Activated T-helper 1 cell treated with anti-CD3 and anti-CD28 coated beads, Interleukin-12 subunit alpha, Interleukin-12 subunit beta, Interleukin-2, Interleukin-4 antibody, amounts not matched to agents 30 ng/mL and 10 ng/mL and 1 ng/mL, durations not matched to agents 14 hours and 24 hours and 36 hours (primary cell): ENCODE measurements around the gene SLC12A5. TPM values are rescaled to one million over a fixed set of nuclear protein-coding genes. Genes with fewer than 3 reads are reported as not detected.

Experiments used
- DNase-seq: peaks from one replicate; pipeline ENCODE4 v3.0.0; 2021; ENCODE audit warnings: low spot score
- H3K27ac Mint-ChIP-seq: one replicate; pipeline ENCODE4 v1.8.0; 2021; ENCODE audit warnings: mild to moderate bottlenecking, mixed read lengths
- H3K27me3 Mint-ChIP-seq: one replicate; pipeline ENCODE4 v1.8.0; 2022; ENCODE audit warnings: mild to moderate bottlenecking, moderate library complexity, mixed read lengths; ENCODE audit not compliant: insufficient read depth
- H3K36me3 Mint-ChIP-seq: one replicate; pipeline ENCODE4 v1.8.0; 2021; ENCODE audit warnings: low read depth, mixed read lengths
- H3K4me1 Mint-ChIP-seq: one replicate; pipeline ENCODE4 v1.8.0; 2021; ENCODE audit warnings: low read depth, mixed read lengths
- H3K4me3 Mint-ChIP-seq: one replicate; pipeline ENCODE4 v1.8.0; 2021; ENCODE audit warnings: mild to moderate bottlenecking, moderate library complexity, mixed read lengths
- H3K9me3 Mint-ChIP-seq: one replicate; pipeline ENCODE4 v1.8.0; 2021; ENCODE audit warnings: mixed read lengths
- intact Hi-C: fragments of 100-400 bp; cut with micrococcal nuclease; formaldehyde crosslinking; loops from one replicate; pipeline ENCODE4 v1.15.1; 2024
- total RNA-seq: library from RNA; stranded (reverse); gene quantifications from 2 replicates; pipeline ENCODE4 v1.2.3, GENCODE V29; 2022

The SLC12A5 gene
- total RNA-seq, 1 donor from 2014 or later, result not detected

DNA sequence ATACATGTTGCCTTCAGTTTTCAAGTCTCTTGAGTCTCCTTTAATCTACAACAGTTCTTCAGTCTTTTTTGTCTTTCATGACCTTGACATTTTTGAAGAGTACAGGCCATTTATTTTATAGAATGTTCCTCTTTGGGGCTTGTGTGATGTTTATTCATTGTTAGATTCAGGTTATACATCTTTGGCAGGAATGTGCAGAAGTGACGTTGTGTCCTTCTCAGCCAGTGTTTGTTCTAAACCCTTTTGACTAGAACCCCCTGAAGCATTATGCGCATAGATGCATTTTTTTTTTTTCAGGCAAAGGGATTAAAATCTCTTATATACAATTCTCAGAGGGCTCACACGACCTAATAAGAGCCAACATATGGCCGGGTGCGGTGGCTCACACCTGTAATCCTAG is 72.0 kb downstream of the SLC12A5 start:
- Mint-ChIP-seq H3K4me3 (no peak overlapping the region), H3K9me3 (no peaks in the 10 kb centered on the region), H3K27me3 (peaks cover 42% of the 10 kb centered on the region), H3K4me1 (no peaks in the 10 kb centered on the region), H3K36me3 (no peaks in the 10 kb centered on the region), H3K27ac (no peak overlapping the region)
- DNase-seq, result no peak
- intact Hi-C loops, result no loop called here

DNA sequence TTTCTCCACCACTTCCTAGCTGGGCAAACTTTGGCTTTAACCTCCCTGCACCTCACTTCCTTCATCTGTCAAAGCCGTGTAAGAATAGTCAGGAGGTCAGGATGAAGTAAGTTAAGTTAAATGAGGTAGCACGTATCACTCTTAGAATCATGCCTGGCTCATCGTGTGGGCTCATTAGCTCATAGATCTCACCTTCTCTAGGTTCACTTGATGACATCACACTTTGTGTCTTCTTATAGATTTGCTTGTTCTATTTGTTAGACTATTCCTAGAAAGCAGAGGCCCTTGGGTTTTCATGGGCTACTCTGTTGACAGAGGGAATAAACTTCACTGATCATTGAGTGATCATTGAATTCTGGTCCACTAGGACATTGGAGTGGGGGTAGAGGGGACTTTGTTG is 72.9 kb downstream of the SLC12A5 start:
- Mint-ChIP-seq H3K27ac (no peak overlapping the region), H3K36me3 (no peaks in the 10 kb centered on the region), H3K27me3 (peaks cover 42% of the 10 kb centered on the region), H3K4me1 (no peaks in the 10 kb centered on the region), H3K4me3 (no peak overlapping the region), H3K9me3 (no peaks in the 10 kb centered on the region)
- no peak for DNase-seq
- intact Hi-C loops, result no loop called here

DNA sequence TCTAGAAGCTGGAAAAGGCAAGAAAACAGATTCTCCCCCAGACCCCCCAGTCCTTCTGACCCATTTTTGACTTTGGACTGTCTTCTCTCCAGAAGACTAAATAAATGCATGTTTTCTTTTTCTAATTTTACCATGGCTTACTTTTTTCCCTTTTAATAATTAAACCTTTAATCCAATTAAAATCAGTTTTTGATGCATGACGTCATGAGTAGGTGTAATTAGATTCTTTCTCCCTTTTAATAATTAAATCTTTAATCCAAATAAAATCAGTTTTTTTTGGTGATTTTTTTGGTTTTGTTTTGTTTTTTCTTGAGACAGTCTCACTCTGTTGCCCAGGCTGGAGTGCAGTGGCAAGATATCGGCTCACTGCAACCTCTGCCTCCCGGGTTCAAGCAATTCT is 73.9 kb downstream of the SLC12A5 start:
- H3K36me3 Mint-ChIP-seq, result no peaks in the 10 kb centered on the region
- intact Hi-C loops, result no loop called here
- no peak overlapping the region for H3K4me3 Mint-ChIP-seq
- no peaks in the 10 kb centered on the region for H3K4me1 Mint-ChIP-seq
- no peaks in the 10 kb centered on the region for H3K9me3 Mint-ChIP-seq
- no peak for DNase-seq
- no peak overlapping the region for H3K27ac Mint-ChIP-seq
- peaks cover 38% of the 10 kb centered on the region for H3K27me3 Mint-ChIP-seq

DNA sequence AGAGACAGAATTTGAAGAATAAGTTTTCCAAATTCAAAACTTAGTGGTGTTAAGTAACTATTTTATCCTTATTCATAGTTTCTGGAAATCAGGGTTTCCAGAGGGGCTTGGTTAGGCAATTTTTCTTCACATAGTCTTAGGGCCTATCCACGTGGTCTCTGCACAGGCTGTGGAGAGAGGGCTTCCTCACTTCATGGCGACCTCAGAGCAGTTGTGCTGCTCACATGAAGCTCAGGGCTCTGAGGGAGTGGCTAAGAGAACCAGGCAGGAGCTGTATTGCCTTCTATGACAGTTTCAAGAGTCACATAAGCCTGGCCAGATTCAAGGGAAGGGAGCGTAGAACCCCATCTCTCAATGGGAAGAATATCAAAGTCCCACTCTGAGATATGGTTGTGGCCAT is 75.2 kb downstream of the SLC12A5 start:
- intact Hi-C loops, result no loop called here
- Mint-ChIP-seq H3K4me3 (no peak overlapping the region), H3K4me1 (no peaks in the 10 kb centered on the region), H3K9me3 (no peaks in the 10 kb centered on the region), H3K36me3 (no peaks in the 10 kb centered on the region), H3K27me3 (peaks cover 36% of the 10 kb centered on the region), H3K27ac (no peak overlapping the region)
- DNase-seq, result no peak

DNA sequence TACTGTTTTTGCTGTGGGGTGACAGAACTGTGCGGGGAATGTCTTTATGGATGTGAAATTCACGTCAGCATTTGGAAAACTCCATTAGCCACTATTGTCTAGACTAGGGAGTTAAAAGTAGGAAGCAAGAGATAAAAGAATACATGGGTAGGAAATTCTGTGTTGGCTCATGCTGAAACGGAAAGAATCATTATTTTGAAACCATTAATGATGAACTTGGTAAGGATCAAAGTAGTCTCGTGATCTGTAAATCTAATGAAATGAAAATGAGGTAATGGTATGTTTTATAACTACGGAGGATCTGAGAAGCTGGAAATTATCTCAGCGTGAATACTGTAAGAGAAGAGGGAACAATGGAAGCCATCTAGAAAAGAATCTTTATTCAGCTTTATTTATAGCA is 78.0 kb downstream of the SLC12A5 start:
- Mint-ChIP-seq H3K36me3 (no peaks in the 10 kb centered on the region), H3K9me3 (no peaks in the 10 kb centered on the region), H3K27ac (no peak overlapping the region), H3K4me1 (peaks cover 9% of the 10 kb centered on the region), H3K27me3 (peaks cover 33% of the 10 kb centered on the region), H3K4me3 (no peak overlapping the region)
- no peak for DNase-seq
- intact Hi-C loops, result no loop called here

DNA sequence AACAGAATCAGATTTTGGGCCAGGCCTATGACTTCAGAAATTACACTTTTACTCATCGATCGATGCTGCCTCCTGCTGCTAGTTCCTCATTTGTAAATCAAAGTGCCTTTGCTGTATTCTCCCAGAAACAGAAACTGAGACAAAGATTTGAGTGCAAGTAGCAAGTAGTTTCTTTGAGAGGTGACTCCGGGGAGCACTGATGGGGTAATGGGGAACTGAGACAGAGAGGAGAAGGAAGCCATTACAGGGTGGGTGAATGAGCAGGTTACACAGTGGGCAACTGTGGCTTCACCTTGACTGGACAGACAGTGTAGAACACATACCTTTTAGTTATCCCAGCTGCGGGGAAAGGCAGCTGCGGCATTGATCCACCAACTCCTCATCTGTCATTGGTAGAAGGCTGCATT is 79.4 kb downstream of the SLC12A5 start:
- no peaks in the 10 kb centered on the region for H3K36me3 Mint-ChIP-seq
- intact Hi-C loops, result no loop called here
- H3K9me3 Mint-ChIP-seq, result no peaks in the 10 kb centered on the region
- peaks cover 30% of the 10 kb centered on the region for H3K27me3 Mint-ChIP-seq
- DNase-seq, result no peak
- no peak overlapping the region for H3K27ac Mint-ChIP-seq
- H3K4me3 Mint-ChIP-seq, result no peak overlapping the region
- H3K4me1 Mint-ChIP-seq, result peaks cover 9% of the 10 kb centered on the region

DNA sequence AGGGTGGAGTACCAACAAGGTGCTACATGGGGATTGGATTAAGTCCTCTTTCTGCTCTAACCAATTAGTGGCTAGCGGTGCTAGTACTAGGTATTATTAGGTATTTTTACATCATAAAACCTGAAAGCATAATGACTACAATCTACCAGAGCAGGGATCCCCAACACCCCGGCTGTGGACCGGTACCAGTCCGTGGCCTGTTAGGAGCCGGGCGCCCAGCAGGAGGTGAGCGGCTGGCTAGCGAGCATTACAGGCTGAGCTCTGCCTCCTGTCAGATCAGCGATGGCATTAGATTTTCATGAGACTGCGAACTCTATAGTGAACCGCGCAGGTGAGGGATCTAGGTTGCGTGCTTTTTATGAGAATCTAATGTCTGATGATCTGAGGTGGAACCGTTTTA is 80.0 kb downstream of the SLC12A5 start:
- DNase-seq, result no peak
- Mint-ChIP-seq H3K36me3 (no peaks in the 10 kb centered on the region), H3K9me3 (no peaks in the 10 kb centered on the region), H3K27ac (no peak overlapping the region), H3K27me3 (peaks cover 31% of the 10 kb centered on the region), H3K4me1 (peaks cover 9% of the 10 kb centered on the region), H3K4me3 (no peak overlapping the region)
- intact Hi-C loops, result no loop called here

Other genes starting within 250 kb of the SLC12A5 start
- not detected in 2 replicates for gene WFDC3, start 237.3 kb upstream of the SLC12A5 start, total RNA-seq
- 35.6 and 40.1 TPM in 2 replicates for gene DNTTIP1, start 237.3 kb upstream of the SLC12A5 start, total RNA-seq
- 114 and 118 TPM in 2 replicates for gene UBE2C, start 216.6 kb upstream of the SLC12A5 start, total RNA-seq
- gene TNNC2, start 201.9 kb upstream of the SLC12A5 start, total RNA-seq, result not detected in 2 replicates
- 0.75 and 1.1 TPM in 2 replicates for gene SNX21, start 195.4 kb upstream of the SLC12A5 start, total RNA-seq
- 26.5 and 27.2 TPM in 2 replicates for gene ACOT8, start 171.8 kb upstream of the SLC12A5 start, total RNA-seq
- 5.8 and 6.2 TPM in 2 replicates for gene ZSWIM3, start 171.6 kb upstream of the SLC12A5 start, total RNA-seq
- gene ZSWIM1, start 148.0 kb upstream of the SLC12A5 start, total RNA-seq, result 7.5 and 7.8 TPM in 2 replicates
- 0.59 and 1.1 TPM in 2 replicates for gene SPATA25, start 141.6 kb upstream of the SLC12A5 start, total RNA-seq
- gene NEURL2, start 138.0 kb upstream of the SLC12A5 start, total RNA-seq, result 1.9 and 3.4 TPM in 2 replicates
- 43.0 and 46.9 TPM in 2 replicates for gene CTSA, start 137.9 kb upstream of the SLC12A5 start, total RNA-seq
- 1.5 and 1.9 TPM in 2 replicates for gene PLTP, start 117.1 kb upstream of the SLC12A5 start, total RNA-seq
- 27.9 and 28.5 TPM in 2 replicates for gene PCIF1, start 94.5 kb upstream of the SLC12A5 start, total RNA-seq
- gene ZNF335, start 57.0 kb upstream of the SLC12A5 start, total RNA-seq, result 38.3 and 40.9 TPM in 2 replicates
- gene MMP9, start 20.3 kb upstream of the SLC12A5 start, total RNA-seq, result 0.08 TPM in 1 of 2 replicates, not detected in the other
- 30.4 and 32.9 TPM in 2 replicates for gene NCOA5, start 60.7 kb downstream of the SLC12A5 start, total RNA-seq
- 2.0 TPM in 2 replicates for gene CD40, start 89.1 kb downstream of the SLC12A5 start, total RNA-seq